GM19463 (cell line): ENCODE data around the gene HELZ.

Source experiments
- ATAC-seq: cut with Tn5 transposase; IDR thresholded peaks from one replicate; pipeline ENCODE4 v1.9.1; 2021; ENCODE audit warnings: mild to moderate bottlenecking, moderate library complexity; ENCODE audit not compliant: unreplicated experiment

Gene HELZ

DNA sequence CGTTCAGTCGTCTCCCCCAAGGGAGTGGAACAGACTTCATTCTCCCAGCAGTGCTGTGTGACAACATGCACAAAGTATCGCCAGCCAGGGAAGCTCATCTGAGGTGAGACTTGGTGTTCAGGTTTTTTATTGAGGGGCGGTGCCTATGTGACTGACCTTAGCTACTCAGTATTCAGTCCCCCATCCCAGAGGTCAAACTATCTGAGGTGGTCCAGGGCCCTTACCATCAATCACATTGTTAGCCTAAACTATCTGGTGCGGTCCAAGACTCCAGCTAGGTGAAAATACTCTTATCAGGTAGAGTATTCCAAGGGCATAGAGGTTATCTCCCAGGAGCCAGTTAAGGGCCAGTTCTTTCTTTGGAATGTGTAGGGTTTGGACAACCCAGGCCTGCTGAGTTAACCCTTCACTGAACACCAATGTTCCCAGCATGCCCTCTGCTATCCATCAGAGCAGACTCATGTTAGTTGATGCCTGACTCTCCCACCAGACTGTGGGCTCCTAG is 206.1 kb downstream of the HELZ start:
- ATAC-seq, result no peak

DNA sequence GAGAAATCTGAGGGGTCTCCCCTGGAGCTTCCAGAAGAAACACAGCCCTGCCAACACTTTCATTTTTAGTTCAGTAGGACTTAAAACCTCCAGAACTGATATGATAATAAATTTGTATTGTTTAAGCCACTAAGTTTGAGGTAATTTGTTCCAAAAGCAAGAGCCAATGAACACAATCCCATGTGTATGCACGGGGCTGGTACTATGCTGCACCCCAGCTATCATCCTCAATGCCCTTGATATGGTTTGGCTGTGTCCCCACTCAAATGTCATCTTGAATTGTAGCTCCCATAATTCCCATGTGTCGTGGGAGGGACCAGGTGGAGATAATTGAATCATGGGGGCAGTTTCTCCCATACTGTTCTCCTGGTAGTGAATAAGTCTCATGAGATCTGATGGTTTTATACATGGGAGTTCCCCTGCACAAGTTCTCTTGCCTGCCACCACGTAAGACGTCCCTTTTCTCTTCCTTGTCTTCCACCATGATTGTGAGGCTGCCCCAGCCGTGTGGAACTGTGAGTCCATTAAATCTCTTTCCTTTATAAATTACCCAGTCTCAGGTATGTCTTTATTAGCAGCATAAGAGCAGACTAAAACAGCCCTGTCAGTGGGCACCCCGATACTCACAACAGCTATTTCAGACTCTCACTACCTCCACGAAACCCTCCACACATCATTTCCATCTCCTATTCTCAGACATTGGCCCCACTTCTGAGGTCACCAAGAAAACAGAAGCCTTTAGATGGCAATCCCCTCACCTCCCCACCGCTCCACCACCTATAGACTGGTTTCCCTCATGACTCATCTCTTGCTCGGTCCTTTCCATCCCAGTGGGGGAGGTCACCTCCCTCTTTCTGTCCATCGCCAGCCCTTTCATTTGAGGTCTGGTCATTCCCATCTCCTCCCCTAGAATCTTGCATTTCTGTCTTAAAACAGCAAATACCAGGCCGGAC is 209.6 kb downstream of the HELZ start:
- peak; percentile 90 for ATAC-seq

- ATAC-seq, result no peak
Measured at GRCh38 chr17:67033613-67034012, 211.4 kb downstream of the HELZ start.

DNA sequence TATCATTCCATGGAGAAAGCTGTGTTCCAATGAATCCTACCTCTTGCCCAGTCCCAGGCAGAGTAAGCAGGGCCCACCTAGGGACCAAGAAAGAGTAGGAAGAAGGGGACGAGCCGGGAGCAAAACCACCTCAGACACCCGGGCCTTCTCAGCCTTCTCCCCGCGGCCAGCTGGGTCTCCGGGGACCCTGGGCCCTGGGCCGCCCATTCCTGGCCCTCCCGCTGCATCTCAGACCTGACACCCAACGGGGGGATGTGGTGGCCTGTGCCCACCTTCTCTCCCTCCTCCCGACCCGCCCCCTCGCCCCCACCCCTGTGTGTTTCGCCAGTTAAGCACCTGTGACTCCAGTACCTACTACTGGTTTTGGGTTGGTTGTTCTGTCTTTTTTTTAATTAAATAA is 212.0 kb downstream of the HELZ start:
- ATAC-seq, result no peak

- no peak for ATAC-seq
Measured at GRCh38 chr17:67032382-67032781, 212.6 kb downstream of the HELZ start.

DNA sequence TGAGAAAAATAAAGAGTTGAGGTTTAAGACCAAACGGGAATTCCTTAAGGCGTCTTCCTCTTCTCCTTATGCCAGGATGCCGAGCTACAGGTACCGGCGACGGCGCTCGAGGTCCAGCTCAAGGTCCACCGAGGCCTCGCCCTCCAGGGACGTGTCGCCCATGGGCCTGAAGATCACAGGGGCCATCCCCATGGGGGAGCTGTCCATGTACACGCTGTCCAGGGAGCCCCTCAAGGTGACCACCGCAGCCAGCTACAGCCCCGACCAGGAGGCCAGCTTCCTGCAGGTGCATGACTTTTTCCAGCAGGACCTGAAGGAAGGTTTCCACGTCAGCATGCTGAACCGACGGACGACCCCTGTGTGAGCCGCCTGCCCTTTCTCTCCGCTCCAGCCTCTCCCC is 214.4 kb downstream of the HELZ start:
- no peak for ATAC-seq

DNA sequence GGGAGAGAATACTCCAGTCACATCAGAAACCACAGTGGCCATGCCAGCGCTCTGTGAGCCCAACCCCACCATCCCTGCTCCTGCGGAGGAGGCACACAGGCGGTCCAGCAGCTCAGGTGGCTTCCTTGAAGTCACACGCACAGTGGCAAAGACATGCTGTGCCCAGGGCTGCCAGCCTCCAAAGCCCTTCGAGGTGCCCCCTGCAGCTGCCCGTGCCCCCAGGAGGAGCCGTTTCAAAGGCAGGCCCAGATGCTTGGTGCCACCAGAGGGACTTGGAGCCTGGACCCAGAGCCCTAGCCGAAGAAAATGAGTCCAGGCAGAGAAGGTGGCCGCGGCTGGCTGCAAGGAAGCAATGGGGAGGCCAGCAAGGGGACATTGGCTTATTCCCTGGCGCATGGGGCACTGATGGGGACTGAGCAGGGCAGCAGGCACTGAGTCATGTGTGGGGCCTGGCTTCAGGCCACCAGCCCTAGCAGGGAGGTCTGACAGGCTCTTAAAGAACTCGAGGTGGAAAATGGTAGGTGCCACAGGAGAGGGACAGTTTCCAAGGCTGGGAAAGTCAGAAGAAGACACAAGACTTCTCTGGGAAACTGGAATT is 217.9 kb downstream of the HELZ start:
- no peak for ATAC-seq

DNA sequence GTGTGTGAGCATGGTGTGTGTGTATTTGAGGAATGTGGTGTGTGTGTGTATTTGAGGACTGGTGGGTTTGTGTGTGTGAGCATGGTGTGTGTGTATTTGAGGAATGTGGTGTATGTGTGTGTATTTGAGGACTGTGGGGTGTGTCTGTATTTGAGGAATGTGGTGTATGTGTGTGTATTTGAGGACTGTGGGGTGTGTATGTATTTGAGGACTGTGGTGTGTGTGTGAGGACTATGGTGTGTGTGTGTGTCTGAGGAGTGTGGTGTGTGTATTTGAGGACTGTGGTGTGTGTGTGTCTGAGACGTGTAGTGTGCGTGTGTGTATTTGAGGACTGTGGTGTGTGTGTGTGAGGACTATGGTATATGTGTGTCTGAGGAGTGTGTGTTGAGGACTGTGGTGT is 218.7 kb downstream of the HELZ start:
- ATAC-seq, result no peak

GRCh38 chr17:67025216-67025792 is 219.7 kb downstream of the HELZ start:
- no peak for ATAC-seq

DNA sequence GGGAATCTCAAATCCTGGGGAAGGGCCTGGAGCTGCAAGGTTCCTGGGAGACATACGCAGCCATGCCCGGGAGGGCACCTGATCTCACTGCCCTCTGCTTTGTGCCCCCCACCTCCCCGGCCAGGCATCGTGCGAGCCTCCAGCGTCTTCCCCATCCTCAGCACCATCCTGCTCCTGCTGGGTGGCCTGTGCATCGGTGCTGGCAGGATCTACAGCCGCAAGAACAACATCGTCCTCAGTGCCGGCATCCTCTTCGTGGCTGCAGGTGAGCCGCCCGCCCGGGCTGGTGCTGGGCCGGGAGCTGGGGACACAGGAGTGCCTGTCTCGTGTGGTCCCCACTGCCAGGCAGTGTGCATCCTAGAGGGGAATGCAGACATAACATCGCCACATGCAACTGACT is 220.3 kb downstream of the HELZ start:
- ATAC-seq, result no peak

DNA sequence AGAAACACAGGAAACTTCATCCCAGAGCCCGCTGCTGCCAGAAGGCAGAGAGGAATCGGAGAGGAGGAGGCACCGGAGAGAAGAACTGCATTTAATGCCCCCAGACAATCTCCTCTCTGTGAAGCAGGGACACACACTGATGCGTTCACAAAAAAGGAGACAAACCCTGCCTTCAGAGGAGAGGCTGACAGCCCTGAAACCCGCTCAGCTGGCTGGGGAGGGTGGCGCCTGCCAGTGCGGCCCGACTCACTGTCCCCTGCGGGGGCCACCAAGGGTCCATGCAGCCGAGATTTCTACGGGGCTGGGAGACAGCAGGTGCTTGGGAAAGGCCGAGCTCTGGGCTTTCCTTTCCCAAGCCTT is 222.6 kb downstream of the HELZ start:
- no peak for ATAC-seq

- no peak for ATAC-seq
Measured at GRCh38 chr17:67021743-67022450, 223.1 kb downstream of the HELZ start.

DNA sequence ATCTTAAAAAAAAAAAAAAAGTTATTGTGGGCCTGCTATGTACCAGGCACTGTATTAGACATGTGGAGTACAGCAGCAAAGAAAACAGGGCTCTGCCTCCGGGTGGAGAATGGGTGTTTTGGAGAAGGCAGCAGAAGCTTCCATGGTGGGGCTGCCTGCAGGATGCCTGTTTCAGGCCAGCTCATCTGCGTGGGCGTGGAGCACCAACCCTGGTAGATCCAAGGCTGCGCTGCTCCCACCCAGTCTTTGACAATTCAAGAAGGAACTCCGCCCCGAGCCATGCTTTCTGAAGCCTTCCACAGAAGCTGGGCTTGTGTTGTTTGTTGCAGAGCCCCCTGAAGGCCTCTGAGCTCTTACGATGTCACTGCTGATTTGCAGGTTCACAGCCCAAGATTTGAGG is 223.8 kb downstream of the HELZ start:
- ATAC-seq, result no peak
